ENCODE results near the gene HCRT. TPM values are rescaled to one million over a fixed set of nuclear protein-coding genes. Genes with fewer than 3 reads are reported as not detected.
A peak's percentile ranks its signal among the peaks of the same experiment; 100 is the strongest.

HCRT gene
- total and polyA plus RNA-seq, 2 of the 4 experiments (the other 2 are of a cell fraction): not detected

DNA sequence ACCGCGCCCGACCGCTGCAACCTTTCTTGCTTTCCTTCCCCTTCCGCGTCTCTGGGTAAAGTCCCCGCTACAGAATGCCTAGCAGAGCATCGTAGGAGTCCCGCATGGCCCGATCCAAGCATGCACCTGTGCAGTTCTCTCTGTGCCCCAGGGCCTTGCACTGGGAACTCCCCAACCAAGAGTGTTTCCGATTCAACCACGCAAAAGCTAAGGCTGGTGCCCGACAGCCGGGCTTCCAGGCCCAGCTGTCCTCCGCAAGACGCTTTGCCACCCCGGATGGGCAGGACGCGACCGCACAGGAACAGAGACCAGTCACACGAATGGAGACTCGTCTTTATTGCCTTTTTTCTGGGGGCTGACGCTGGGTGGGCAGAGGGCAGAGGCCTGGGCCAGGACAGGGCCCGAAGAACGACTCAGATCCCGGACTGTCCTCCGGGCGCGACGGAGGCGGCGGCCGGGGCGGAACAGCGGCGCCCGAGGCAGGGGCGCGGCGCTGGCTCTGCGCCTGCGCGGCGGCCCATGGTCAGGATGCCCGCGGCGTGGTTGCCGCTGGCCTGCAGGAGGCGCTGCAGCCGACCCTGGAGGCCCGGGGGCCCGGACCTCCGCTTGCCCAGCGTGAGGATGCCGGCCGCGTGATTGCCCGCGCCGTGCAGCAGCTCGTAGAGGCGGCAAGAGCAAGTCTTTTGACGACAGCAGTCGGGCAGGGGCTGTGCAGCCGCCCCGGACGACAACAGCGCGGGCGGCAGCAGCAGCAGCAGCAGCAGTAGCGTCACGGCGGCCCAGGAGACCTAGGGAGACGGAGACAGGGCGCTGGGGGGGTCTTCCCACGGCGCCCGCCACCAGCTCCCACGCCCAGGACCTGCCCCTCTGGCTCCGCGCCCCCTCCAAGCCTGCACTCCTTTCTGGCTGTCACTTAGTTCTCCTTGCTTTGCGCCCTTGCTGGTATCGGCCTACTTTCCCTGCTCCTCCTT, 1.2 kb downstream of the HCRT start (continued):
- TF ChIP-seq ELK1 (IDR thresholded peaks at IDR 0.05; ENCODE audit: borderline replicate concordance, low read depth, low read length) (no peak), MXI1 (IDR thresholded peaks at IDR 0.05; ENCODE audit: borderline replicate concordance, low read depth, low read length) (peak; percentile 61; the same call in 1 of the 2 replicates), NFE2L2 (IDR thresholded peaks at IDR 0.05; ENCODE audit: low read depth, low read length) (0 out of 2 replicates have a peak, but pooled peaks have one; percentile 2)

Data from IMR-90 (cell line).